ENCODE measurements around the gene PPP1R36. TPM values are rescaled to one million over a fixed set of nuclear protein-coding genes. Genes with fewer than 3 reads are reported as not detected.

PPP1R36 gene
- total RNA-seq, 4 donors from 2014 or later = 0.70 to 1.2 TPM; not detected in 2

GRCh38 chr14:64518229-64518628 is 31.5 kb upstream of the PPP1R36 start:
- H3K4me1 ChIP-seq = no peaks in the 10 kb centered on the region
- no peak overlapping the region for H3K27ac ChIP-seq
- H3K36me3 ChIP-seq = no peaks in the 10 kb centered on the region
- no peak for DNase-seq
- no peaks in the 10 kb centered on the region for H3K27me3 ChIP-seq
- intact Hi-C loops (cut with DNase I; ENCODE audit: low total_unique reads) = no loop called here
- TF ChIP-seq CTCF (IDR thresholded peaks at IDR 0.05) (no peak), POLR2A (IDR thresholded peaks at IDR 0.05) (no peak)
- no peaks in the 10 kb centered on the region for H3K9me3 ChIP-seq
- no peak overlapping the region for H3K4me3 ChIP-seq

GRCh38 chr14:64520699-64521098 is 29.1 kb upstream of the PPP1R36 start:
- H3K36me3 ChIP-seq = no peaks in the 10 kb centered on the region
- no peaks in the 10 kb centered on the region for H3K9me3 ChIP-seq
- DNase-seq = no peak

GRCh38 chr14:64522591-64523355 is 27.0 kb upstream of the PPP1R36 start:
- Histone ChIP-seq H3K4me3 (no peak overlapping the region), H3K4me1 (no peaks in the 10 kb centered on the region), H3K36me3 (no peaks in the 10 kb centered on the region), H3K27ac (no peak overlapping the region), H3K27me3 (no peaks in the 10 kb centered on the region), H3K9me3 (no peaks in the 10 kb centered on the region)
- TF ChIP-seq CTCF (IDR thresholded peaks at IDR 0.05) (no peak), POLR2A (IDR thresholded peaks at IDR 0.05) (no peak)
- no peak for DNase-seq
- intact Hi-C loops (cut with DNase I; ENCODE audit: low total_unique reads) = no loop called here

More at GRCh38 chr14:64520699-64521098, 29.1 kb upstream of the PPP1R36 start:
- TF ChIP-seq CTCF (IDR thresholded peaks at IDR 0.05) (no peak), POLR2A (IDR thresholded peaks at IDR 0.05) (no peak)
- Histone ChIP-seq H3K27me3 (no peaks in the 10 kb centered on the region), H3K4me1 (no peaks in the 10 kb centered on the region), H3K27ac (no peak overlapping the region), H3K4me3 (no peak overlapping the region)
- intact Hi-C loops (cut with DNase I; ENCODE audit: low total_unique reads) = no loop called here

- intact Hi-C loops (cut with DNase I; ENCODE audit: low total_unique reads) = no loop called here
- Histone ChIP-seq H3K27me3 (no peaks in the 10 kb centered on the region), H3K36me3 (no peaks in the 10 kb centered on the region), H3K4me3 (no peak overlapping the region), H3K4me1 (no peaks in the 10 kb centered on the region), H3K27ac (no peak overlapping the region), H3K9me3 (no peaks in the 10 kb centered on the region)
- DNase-seq = no peak
- TF ChIP-seq CTCF (IDR thresholded peaks at IDR 0.05) = no peak
- TF ChIP-seq POLR2A (IDR thresholded peaks at IDR 0.05) = no peak
These were observed 24.4 kb upstream of the PPP1R36 start for GRCh38 chr14:64525354-64525753.

- no peaks in the 10 kb centered on the region for H3K36me3 ChIP-seq
- DNase-seq = no peak
- TF ChIP-seq POLR2A (IDR thresholded peaks at IDR 0.05) (no peak), CTCF (IDR thresholded peaks at IDR 0.05) (no peak)
- no peaks in the 10 kb centered on the region for H3K9me3 ChIP-seq
- H3K4me1 ChIP-seq = no peaks in the 10 kb centered on the region
- no peaks in the 10 kb centered on the region for H3K27me3 ChIP-seq
- H3K27ac ChIP-seq = no peak overlapping the region
- intact Hi-C loops (cut with DNase I; ENCODE audit: low total_unique reads) = no loop called here
- H3K4me3 ChIP-seq = no peak overlapping the region
These were observed 18.2 kb upstream of the PPP1R36 start for GRCh38 chr14:64531567-64531966.
